Stimulated activated CD8-positive, alpha-beta memory T cell treated with anti-CD3 and anti-CD28 coated beads, Interleukin-4, amount 100 ng/mL, for 48 hours (primary cell): ENCODE data around the gene C1orf174.

Experiments used
- DNase-seq: peaks from one replicate; pipeline ENCODE4 v3.0.0-alpha.2; 2020

Gene C1orf174

DNA sequence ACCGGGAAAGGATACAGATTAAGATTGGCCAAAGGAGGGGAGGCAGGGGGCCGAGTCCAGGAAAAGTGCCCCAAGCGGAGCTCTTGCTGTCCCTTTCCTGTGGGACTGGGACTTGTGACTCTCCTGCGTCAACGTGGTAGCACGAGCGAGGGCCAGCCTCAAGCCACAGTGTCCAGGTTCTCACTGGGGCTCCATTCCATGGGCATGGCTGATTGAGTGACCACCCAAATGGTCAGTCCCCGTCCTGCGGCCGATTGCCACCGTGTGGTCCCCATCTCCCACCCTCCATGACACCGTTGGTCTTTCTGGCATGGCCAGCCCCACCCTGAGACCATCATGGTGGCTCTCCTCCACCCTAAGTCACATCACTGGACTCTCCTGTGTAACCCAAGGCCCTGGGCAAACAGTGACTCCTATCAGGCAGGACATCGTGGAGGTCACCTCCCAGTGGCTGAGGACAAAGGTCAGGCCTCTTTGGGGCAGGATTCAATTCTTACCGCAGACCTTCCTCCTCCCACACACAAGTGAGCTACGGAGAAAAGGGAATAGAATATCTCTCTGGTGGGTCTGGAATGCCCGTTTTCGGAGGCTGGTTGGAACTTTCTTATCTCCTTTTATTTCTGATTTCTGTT, 8.9 kb upstream of the C1orf174 start:
- DNase-seq: no peak

DNA sequence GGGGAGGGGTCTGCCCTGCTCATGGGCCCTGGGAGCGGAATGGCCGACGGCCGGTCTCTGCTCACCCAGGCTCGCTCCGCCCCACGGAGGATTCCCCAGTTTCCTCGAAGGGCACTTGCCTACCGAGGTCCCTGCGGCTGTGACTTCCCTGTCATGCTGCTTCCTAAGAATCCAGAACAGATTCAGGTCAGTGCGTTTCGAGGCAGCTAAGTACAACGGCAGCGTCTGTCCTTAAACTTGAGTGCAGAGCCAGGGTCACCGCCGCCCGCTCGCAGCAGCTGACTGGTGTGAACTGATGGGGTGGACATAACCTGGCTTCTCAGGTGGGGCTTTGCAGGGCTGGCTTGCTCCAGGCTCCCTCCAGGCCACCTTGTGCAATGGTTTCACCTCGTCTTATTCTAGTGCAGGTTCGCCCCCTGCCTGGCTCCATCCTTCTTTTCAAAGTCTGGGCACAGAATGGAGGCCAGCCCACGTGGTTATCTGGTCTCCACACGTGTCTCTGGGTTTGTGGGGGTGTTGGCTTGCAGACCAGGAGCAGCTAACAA, 7.6 kb upstream of the C1orf174 start:
- DNase-seq: no peak

DNA sequence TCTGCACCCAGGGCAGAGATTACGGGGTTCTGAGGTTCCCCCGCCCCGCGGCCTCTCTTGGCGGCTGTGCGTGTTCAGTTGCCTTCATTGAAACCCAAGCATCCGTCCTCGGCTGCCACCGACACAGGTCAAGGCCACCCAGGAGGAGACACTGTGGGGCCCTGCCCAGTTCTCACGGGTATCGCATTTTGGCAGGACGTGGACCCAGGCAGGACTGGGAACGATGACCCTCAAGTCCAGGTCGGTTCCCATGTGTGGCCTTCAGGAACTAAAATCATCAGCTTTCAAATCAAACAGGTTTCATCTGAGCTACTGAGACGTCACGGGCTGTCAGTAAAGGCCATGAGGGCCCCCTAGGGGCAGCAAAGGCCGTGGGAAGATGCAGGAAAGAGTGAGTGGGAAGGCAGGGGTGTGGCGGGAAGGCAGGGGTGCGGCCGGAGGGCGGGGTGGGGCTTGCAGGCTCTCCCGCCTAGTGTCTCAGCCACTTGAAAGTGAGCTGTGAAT, 7.0 kb upstream of the C1orf174 start:
- DNase-seq: peak; percentile 64

DNA sequence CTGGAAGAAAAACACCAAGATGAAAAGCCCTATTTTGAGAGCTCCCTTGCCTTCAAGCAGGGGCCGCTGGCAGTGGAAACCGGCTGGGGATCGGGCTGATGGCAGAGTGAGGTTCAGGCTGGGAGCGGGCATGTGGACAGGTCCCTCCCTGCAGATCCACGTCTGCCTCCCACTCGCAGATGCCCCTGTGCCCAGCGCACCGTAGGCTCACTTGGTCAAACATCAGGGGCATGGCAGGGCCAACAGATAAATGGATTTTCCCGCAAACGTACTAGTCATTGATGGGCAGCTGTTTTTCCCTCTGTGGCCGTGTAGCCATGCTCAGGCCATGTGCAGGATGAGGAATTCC, 6.6 kb upstream of the C1orf174 start:
- DNase-seq: no peak

DNA sequence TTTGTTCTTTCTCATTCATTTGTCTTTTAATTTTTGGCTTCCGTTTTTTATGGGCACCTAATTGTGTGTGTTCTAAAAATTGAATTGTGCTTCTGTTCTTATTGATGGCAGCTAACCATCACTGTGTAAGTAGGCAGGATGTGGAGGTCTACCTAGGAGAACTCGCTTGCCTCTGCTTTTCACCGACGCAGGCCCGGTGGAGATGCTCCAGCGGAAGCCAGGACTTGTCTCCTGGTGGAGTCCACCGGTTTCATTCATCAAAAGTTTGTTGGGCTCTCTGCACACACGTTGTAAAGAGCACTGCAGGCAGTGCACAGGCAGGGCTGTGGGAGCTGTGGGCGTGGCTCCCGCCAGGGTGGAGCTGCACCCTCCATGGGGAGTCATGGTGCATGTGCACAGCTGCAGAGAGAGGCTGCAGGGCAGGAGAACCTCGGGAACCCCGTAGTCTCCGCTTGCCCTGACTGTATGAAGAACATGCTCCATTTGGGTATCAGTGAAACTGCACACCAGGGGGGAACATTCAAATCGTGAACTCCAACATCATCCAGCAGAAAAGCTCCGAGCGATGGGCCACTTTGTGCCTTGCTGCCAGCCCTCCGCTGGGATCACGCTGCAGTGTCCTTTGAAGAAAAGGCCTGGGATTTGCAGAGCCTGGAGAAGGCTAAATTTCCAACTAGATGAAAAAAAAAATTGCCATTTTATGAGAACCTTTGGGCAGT, 6.0 kb upstream of the C1orf174 start:
- no peak for DNase-seq

DNA sequence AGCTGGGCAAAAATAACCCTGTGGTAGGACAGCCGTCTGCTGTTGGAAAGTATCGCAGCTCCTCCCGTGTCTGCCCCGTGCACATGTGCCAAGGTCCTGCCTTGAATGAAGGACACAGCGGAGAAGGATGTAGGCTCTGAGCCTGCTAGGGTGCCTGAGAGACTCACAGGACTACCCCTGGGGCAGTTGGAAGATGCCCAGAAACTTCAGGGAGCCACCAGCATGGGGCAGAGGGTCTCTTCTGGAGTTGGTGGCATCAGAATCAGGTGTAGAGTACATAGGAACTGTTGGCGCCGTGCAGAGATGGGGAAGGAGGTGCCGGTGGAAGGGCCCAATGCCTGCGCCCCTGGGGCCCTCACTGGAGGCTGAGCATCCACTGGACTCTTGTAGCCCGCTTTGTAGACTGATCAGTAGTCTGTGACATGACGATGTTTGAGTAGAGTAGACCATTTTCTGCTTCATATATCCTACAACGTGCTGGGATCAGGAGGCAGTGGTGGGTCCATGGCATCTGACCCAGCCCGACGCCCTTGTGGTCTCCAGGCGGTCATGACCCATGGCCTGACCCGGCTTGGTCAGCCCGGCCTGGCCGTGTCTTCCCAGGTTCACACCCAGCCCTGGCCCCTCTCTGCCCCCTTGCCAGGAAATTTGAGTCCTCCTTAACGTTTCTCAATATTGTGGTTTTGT, 5.3 kb upstream of the C1orf174 start:
- no peak for DNase-seq

DNA sequence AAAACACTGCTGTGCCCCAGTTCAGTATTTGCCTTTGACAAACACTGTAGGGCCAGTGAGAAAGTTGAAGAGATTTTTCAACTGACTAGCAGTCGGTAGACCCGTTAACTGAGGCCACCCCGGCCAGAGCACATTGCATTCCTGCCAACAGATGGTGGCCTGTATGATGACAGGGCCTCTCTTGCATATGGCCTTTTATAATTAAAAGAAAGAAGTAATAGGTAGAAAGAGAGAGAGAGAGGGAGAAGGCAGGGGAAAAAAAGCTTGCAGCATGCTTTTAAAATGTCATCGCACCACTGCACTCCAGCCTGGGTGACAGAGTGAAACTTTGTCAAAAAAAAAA, 4.7 kb upstream of the C1orf174 start:
- no peak for DNase-seq

DNA sequence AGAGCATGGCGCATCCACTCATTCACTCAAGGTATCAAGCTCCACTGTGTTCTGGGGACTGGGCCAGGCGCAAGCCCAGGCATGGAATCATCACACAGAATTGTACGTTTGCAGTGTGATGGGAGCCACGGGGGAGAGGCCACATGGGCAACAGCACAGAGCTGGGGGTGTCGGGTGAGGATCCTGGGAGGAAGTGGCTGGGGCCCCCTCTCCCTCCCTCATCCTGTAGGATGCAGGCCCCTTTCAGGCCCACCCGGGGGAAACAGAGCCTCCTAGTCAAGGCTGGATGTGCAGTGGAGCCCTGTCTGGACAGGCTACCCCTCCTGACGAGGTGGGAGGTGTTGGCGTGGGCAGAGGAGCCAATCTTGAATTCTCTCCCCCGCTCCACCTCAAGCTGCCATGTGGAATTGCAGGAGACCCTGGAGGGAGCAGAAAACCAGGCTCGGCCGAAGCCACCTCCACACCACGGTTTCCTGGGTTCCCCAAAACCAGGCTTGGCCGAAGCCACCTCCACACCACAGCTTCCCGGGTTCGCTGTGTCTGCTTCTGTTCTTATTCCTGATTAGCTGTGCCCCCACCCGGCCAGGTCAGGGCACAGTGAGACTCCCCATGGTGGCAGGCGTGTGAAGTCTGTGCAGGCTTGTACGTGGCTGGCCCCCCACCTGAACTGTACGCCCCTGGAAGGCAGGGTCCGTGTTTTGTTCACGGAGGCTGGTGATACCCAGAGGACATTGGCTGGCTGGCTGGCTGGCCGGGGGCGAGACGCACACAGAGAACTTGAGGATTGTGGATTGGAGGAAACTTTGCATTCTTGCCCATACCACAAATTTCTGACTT, 4.2 kb upstream of the C1orf174 start:
- DNase-seq: no peak

DNA sequence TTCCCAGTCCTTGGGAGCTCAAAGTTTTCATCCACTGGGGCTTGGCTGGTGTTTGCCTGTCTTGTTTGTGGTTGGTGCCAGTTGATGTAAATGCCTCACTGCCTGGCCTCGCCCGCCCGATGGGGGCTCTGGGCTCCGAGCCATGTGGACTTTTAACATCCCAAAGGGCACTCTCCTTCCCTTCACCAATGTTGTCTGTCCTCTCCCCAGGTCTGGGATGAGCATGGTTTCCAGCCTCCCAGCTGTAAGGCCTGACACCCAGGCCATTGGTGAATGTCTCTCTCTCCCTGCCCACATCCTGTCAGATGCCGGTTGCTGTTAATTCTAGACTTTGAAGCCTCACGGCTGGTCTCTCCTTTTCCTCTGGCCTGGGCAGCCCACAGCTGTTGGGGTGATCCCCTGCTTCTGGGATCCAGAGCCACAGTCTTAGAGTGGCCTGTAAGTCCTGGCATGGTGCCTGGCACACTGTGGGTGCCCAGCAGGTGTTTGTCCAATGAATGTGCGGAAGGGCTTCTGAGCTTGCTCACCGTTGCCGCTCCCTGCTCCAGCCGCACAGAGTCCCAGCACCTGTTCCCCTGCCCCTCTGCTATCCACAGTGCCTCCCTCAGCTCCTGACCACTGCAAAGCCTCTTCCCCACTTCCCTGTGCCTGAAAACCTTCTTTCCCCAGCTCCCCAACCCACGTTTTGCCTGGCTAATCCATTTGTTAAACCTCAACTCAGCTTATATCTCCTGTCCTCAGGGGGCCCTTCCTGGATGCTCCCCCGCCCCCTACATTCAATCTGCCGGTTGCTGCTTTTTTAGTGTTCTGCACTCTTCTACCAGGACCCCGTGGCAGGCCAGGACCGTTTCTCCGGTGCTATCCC, 3.3 kb upstream of the C1orf174 start:
- no peak for DNase-seq

DNA sequence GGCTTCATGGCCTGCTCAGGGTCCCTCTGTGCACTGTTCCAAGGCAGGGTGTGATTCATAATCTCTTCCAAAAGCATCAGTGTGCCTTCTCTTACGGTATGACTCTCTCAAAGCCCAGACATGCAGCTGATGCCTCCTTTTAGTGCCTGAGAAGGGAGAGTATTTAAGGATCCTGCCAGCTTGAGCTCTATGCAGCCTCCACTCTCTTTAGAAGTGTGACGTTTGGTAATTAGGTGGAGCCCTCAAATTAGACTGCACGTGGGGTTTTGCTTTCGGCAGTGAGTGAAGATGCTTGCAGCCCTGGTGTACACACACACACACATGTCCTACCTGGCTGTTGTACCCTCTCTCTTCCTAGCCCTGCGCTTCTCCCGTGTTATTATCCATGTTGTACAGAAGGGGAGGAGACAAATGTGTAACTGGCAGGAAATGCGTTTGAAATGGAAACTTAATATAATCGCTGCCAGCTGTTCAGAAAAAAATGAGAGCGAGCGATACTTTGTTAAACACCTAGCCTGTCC, 2.6 kb upstream of the C1orf174 start:
- no peak for DNase-seq

DNA sequence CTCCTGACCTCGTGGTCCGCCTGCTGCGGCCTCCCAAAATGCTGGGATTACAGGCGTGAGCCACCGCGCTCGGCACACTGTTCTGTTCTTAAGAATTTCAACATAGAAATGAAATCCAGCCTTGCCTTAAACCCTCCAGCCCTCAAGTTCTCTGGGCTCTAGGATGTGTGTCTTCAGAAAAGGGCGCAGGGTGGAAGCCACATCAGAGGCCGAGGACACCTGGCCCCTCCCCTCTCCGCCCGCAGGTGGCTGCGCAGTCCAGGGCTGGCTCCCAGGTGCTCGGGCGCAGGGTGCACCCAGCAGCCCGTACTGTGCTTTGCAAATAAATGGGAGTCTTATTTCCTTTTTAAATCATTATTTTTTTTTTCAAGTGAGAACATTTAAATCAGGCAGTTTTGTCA, 2.0 kb upstream of the C1orf174 start:
- no peak for DNase-seq

DNA sequence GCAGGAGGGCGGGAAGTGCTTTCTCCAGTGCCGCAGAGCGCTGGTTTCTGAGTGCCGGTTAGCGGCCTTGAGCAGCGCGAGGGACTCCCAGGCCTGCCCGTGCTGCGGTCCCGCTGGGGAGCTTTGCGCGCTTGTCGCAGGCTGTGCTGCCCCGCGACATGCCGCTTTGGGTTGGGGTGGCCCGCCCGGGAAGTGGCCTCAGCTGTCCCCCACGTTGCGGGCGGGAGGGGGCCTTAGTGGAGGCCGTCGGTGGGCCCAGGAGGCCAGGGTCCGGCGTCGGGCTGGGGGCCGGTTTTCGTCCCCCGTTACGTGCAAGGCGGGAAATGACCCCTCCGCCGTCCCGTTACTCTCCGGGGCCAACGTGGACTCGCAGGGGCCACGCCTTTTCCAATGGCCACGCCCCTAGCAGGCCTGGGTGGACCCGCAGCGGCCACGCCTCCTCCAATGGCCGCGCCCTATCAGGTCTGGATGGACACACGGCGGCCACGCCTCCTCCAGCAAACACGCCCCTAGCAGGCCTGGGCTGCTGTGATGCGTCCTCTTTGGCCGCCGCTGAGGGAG, 977 bp upstream of the C1orf174 start:
- DNase-seq: peak; percentile 96

DNA sequence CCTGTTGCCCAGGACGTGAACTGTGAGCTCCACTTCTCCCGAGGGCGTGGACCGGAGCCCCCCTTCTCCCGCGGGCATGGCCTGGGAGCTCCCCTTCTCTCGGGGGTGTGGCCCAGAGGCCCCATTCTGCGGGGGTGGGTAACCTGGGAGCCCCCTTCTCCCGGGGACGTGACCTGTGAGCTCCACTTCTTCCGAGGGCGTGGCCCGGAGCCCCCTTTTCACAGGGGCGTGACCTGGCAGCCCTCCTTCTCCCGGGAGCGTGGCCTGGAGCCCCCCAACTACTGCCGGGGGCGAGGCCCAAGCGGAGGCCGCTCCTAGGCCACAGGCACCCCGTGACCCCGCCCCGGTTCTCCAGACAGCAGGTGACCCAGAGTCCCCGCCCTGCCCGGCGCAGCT, 320 bp downstream of the C1orf174 start:
- no peak for DNase-seq

DNA sequence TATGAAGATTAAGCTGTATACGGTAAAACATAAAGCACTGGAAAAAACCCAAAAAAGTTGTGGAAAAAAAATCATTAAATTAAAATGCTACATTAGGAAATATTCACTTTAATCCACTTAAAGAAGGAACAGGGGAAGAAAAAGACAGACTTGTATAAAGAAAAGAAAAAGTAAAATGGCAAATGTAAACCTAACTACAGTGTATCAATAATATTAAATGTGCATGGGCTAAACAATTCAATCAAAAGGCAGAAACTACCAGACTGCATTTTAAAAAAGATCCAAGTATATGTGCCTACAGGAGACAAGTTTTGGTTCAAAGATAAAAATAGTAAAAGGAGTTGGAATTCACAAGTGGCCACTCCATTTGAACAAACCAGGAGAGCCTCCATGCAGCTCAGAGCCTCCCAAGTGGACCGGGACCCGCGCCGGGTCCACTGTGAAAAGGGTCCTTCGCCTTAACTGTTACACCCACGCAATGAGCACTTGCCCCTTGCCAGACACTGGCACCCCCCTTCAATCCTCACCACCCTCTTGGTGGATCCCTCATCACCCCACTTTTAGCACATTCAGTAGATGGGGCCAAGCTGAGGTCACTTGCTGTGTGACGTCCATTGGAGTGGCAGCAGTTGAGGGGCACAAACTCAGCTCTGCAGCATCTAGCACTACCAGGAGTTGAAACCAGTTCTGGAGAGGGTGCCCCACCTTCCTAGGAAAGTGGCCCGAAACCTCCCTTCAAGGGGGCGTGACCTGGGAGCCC, 898 bp downstream of the C1orf174 start:
- peak; percentile 50 for DNase-seq

DNA sequence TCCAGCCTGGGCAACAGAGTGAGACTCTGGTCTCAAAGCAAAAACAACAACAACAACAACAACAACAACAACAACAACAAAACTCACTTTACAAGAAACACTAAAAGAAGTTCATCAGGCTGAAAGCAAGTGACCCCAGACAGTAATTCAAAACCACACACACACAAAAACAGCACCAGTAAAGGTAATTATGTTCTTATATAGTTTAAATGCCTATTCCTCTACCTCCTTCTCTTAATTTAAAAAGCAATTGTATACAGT, 1.7 kb downstream of the C1orf174 start:
- no peak for DNase-seq

DNA sequence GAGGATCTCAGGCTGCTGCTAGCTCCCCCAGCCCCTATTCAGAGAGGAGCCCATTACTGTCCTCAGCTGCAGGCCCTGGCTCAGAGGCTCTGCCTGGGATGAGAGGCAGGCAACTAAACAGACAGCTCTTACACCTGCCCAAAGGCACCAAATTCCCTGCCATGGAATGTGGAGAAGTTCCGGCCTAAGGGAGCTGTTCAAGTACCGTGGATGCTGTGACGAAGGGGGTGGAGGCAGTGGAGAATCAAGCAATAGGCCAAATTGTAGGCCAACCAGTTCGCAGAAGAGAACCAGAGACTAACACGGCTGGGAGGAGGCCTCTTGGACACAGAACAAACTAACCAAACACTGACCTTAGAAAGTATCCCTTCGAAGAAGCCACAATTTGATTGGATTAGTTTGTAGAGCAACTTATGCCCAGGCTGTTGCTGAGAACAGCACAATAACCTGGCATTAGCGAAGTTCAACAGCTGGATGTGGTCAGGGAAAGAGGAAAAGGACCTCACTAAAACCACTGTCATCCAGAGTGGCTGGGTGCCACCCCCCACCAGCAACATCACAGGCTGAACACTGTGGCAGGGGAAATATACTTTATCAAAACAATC, 3.6 kb downstream of the C1orf174 start:
- no peak for DNase-seq

DNA sequence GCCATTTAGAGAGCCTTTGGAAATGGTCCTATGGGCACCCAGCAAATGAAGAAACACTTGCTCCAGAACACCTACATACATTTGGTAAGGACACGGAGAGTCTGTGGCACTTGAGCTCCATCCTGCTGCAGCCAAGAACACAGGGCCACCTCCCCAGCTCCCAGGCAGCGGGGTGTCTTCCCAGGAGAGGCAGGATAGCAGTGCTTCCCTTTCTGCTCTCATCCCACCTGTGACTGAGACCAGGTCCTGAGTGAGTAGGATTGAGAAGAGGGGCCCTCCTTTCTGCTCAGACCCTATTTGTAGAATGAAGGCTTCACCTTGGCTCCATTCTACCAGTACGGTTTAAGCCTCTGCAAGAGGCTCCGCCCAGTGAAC, 4.1 kb downstream of the C1orf174 start:
- DNase-seq: no peak

DNA sequence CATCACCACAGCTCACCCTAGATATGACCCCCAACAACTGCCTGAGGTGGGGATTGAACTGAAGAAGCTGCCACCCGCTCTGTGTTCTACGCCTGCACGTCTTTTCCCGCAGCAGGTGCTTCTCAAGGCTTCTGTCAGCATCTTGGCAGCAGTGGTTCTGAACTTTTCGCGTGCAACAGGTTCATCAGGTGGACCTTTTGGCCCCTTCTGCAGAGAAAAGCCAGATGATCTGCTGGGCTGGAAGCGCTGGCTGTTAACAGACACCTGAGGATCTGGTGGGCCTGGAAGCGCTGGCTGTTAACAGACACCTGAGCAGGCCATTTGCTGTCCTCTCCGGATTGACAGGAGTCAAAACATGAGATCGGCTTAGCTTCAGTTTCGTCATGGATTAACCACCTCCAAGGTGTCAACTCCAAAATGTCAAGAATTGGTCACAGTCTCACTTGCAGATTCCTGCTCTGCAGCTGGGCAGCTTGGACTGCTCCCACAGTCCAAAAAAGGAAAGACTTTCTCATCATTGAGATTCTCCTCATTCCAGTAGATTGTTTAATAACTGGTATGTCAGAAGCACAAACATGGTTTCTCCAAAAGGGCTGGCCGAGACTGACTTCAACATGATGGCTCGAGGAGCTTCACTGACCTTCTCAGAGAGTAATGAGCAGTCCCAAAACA, 4.7 kb downstream of the C1orf174 start:
- DNase-seq: no peak

DNA sequence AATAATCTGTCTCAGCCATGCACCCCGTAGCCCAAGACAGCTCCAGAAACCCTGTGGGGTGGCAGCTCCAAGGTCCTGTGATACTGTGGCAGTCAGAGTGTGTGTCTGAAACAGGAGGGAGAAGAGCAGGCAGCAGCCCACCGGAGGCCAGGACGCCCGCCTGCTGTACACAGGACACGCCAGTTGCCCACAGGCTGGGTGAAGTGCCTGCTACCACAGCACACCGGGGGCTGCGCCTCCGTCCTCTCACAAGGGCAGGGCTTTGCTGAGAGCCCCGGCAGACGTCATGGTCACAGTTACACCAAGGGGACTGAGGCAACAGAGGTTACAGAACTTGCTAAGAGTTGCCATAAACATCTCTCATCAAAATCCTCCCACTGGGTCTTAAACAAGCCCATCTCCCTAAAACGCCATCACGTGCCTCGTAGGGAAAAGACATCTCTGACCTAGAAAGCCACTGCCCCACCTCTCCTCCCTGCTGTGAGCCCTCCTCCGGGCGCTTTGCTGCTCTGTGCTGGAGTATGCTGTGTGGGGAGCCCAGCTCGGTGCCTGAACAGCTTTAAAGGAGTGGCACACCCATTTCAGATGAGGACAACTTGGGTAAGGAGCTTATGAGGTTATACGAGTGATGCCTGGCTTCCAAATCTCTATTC, 5.3 kb downstream of the C1orf174 start:
- no peak for DNase-seq

DNA sequence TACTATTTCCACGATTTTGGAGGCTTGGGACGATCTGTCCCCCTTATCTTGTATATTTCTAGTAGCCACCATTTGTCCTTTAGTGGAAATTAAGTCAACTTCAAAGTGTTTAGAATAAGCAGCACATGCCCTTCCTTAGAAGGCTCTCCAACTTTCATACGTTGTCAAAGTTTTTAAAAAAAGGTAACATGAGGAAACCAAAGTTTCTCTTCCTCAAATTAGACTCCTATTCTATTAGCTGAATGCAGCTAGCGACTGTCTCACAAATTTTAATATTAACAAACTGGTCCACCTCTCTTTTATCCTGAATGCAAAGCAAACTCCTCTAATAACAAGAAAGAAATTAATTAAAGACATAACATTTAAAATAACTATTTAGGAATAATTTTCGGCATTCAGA, 6.9 kb downstream of the C1orf174 start:
- no peak for DNase-seq
